Adrenal gland (tissue), 5 donors: ENCODE measurements around the gene UACA.

Source experiments
- CTCF ChIP-seq, 6 experiments: fragments of 450-650 bp in 4 of 6; fragments of 200-600 bp in 2 of 6; sonication (generic) in 1 of 6; IDR thresholded peaks; 1 replicate in 5 of 6; 2 replicates in 1 of 6; pipeline versions ENCODE4 v1.5.1 to v1.8.0; 2016 to 2021; ENCODE audit warnings: antibody characterized with exemption in 6 of 6, mild to moderate bottlenecking in 2 of 6, moderate library complexity in 1 of 6
- POLR2A ChIP-seq, 2 donors: fragments of 450-650 bp; IDR thresholded peaks; one replicate each; pipeline ENCODE4 v1.6.1; 2017; ENCODE audit warnings: antibody characterized with exemption in 2 of 2, mild to moderate bottlenecking in 2 of 2, moderate library complexity in 1 of 2
- donor health status: DM: no; HTN: no; CAD: no.

GRCh38 chr15:70605606-70606410 is 157.6 kb downstream of the UACA start:
- TF ChIP-seq CTCF (IDR thresholded peaks at IDR 0.05) (no peak), POLR2A (IDR thresholded peaks at IDR 0.05) (no peak)
